ENCODE data around the gene ZNF225. TPM values are rescaled to one million over a fixed set of nuclear protein-coding genes. Genes with fewer than 3 reads are reported as not detected.

The ZNF225 gene
- total RNA-seq: 1.1 and 1.9 TPM in 2 replicates

DNA sequence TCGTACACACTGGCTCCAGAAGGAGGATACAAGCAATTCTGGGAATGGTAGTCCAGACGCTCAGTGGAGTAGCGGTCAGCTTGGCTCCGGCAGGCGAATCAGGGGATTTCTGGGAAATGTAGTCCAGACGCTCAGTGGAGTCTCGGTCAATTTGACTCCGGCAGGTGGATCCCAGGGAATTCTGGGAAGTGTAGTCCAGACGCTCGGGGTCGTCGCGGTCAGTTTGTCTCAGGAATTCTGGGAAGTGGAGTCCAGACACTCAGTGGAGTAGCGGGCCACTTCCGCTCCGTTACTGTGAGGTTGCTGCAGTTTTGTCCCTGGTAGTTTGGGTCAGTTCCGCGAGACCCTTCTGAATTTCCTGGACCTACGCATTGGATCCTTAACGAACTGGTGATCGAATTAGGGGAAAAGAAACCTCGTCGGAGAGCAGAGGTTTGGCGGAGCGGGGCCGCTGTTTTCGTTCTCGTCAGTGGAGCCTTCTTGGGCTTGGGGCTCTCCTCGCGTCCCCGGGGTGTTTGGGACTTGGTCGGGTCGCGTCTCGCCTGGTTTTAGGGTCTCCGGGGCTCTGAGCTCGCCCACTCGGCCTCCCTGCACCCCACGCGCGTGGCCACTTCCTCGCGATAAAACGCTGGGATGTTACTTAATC, at the start of gene ZNF225:
Gene ZNF225 (plus strand): TSS at position 262 of the 646 bp plus-strand sequence. CDS start 2,429 bp downstream, outside the sequence.

DNA sequence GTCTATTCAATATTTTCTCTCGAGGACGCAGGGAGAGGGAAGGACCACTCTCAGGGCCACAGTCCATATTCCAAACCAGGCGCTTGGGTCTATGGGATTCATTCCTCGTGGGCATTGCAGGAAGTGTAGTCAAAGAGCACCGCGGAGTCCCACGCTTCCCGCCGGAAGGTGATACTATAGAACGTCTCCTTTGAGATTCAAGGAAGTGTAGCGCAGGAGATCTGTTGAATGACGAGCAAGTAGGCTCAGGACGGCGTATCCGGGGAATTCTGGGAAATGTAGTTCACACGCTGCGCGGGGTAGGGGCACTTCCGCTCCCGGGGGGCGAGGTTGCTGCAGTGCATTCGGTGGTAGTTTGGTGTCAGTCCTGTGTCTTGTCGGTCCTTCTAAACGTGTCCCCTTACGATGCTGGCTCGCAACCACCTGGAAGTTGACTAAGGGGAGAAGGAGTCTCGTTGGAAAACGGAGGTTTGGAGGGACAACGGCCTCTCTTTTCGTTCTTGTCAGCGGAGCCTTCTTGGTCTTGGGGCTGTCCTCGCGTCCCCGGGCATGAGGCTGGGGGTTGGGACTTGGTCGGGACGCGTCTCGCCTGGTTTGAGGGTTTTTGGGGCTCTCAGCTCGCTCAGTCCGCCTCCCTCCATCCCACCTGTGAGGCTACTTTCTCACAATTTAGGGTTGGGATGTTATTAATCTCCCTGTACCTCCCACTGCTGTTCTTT, 41.2 kb upstream of the ZNF225 start, which contains the start of gene ZNF284:
Gene ZNF284 (plus strand): TSS at position 336 of the 719 bp plus-strand sequence. CDS start 4,231 bp downstream, outside the sequence.

DNA sequence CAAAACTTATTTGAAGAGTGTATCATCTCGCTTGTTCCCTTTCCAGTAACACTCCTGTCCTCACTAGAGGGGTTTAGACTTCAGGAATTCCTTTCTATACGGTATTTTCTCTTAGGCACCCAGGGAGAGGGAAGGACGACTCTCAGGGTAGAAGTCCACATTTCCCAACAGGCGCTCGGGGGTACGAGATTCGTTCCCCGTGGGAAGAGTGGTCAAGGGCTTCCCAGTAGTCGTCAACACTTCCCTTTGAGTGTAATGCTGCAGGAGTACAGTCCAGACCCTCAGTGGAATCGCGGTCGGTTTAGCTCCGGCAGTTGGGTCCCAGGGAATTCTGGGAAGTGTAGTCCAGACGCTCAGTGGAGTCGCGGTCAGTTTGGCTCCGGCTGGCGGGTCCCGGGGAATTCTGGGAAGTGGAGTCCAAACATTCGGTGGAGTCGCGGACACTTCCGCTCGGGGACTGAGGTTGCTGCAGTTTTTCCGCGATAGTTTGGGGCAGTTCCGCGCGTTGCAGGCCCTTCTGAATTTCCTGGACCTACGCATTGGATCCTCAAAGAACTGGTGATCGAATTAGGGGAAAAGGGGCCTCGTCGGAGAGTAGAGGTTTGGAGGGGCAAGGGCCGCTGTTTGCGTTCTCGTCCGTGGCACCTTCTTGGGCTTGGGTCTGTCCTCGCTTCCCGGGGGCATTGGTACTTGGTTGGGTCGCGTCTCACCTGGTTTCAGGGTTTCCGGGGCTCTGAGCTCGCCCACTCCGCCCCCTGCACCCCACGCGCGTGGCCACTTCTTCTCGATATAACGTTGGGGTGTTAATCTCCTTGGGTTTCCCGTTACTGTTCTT, 19.1 kb upstream of the ZNF225 start, which contains the start of gene ZNF224:
Gene ZNF224 (plus strand): TSS at position 431 of the 835 bp plus-strand sequence. CDS start 3,513 bp downstream, outside the sequence.

DNA sequence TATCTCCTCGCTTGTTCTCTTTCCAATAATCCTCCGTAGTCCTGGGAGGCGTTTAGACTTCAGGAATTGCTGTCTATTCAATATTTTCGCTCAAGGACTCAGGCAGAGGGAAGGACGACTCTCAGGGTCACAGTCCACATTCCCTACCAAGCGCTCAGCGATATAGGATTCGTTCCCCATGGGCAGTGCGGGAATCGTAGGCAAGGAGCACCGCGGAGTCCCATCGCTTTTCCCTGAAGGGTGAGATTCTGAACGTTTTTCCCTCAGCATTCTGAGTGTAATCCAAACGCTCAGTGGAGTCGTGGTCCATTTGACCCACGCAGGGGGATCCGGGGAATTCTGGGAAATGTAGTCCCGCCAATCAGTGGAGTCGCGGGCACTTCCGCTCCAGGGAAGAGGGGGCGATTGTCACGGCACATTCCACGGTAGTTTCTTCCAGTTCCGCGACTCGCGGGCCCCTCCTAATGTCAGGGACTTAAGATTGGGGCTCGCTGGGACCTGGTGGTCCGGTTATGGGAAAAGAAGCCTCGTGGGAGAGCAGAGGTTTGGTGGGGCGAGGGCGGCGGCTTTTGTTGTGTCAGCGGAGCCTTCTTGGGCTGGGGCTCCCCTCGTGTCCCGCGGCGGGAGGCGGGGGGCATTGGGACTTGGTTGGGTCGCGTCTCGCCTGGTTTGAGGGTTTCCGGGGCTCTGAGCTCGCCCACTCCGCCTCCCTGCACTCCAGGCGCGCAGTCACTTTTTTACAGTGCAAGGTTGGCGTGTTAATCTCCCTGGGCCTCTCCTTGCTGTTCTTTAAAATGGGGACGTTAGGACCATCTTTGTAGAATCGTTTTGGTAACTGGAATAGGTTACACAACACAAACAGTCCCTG, 28.2 kb downstream of the ZNF225 start, which contains the start of gene ZNF234:
Gene ZNF234 (plus strand): TSS at position 364 of the 868 bp plus-strand sequence. CDS start 3,079 bp downstream, outside the sequence.

DNA sequence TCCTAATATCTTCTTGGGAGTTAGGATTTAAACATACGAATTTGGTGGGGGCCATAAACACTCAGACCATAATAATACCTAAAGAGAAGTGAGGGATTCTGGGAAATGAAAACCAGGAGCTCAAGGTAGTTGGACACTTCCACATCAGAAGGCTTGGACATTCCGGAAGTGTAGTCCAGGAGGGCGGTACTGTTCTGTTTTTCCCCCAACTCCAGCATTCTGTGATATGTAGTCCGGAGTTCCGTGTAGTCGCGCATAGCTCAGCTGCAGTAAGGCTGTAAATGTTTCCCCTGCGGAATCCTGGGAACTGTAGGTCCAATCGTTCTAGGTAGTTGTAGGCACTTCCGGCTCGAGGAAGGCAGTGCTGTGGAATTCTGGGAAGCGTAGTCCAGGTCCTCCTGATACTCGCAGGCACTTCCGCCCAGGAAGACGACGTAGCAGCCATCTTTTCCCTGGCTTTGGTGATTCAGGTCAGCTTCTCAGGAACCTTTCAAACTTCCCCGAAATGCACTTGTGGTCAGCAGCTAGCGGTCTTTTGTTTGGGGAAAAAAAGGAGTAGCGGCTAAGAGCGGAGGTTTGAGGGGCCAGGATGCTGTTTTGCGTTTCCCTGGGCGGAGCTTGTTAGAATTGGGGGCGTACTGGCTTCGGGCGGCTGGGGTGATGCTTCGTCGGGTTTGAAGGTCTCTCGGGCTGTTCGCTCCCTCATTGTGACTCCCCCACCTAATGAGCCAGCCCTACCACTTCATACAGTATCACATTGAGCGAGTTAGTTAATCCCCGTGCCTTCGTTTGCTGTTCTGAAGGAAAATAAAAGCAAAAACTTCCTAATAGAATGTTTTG, 51.7 kb downstream of the ZNF225 start, which contains the start of gene ZNF226:
Gene ZNF226 (plus strand): TSS at position 428 of the 840 bp plus-strand sequence. CDS start 4,981 bp downstream, outside the sequence.

Other genes starting within 250 kb of the ZNF225 start
- 1.3 and 3.4 TPM in 2 replicates for gene ZNF404, start 229.4 kb upstream of the ZNF225 start, total RNA-seq
- 4.3 and 6.8 TPM in 2 replicates for gene ZNF45, start 178.1 kb upstream of the ZNF225 start, total RNA-seq
- 2.4 and 3.3 TPM in 2 replicates for gene ZNF221, start 162.2 kb upstream of the ZNF225 start, total RNA-seq
- 2.6 and 6.1 TPM in 2 replicates for gene ZNF155, start 129.2 kb upstream of the ZNF225 start, total RNA-seq
- 0.94 and 1.4 TPM in 2 replicates for gene ZNF230, start 110.4 kb upstream of the ZNF225 start, total RNA-seq
- gene ZNF222, start 88.0 kb upstream of the ZNF225 start, total RNA-seq: 1.4 and 1.8 TPM in 2 replicates
- gene ZNF223, start 61.4 kb upstream of the ZNF225 start, total RNA-seq: 2.3 and 2.5 TPM in 2 replicates
- 0.73 and 0.98 TPM in 2 replicates for gene ZNF284, start 41.2 kb upstream of the ZNF225 start, total RNA-seq
- 7.4 and 8.3 TPM in 2 replicates for gene ZNF224, start 19.0 kb upstream of the ZNF225 start, total RNA-seq
- 5.2 and 5.5 TPM in 2 replicates for gene ZNF234, start 28.2 kb downstream of the ZNF225 start, total RNA-seq
- gene ZNF226, start 51.7 kb downstream of the ZNF225 start, total RNA-seq: 7.9 and 15.5 TPM in 2 replicates
- gene ZNF227, start 99.1 kb downstream of the ZNF225 start, total RNA-seq: 3.1 and 5.6 TPM in 2 replicates
- gene ZNF233, start 146.5 kb downstream of the ZNF225 start, total RNA-seq: 0.13 and 1.0 TPM in 2 replicates
- gene ZNF235, start 191.6 kb downstream of the ZNF225 start, total RNA-seq: 0.47 and 0.69 TPM in 2 replicates
- gene ZNF112, start 243.3 kb downstream of the ZNF225 start, total RNA-seq: 2.1 and 2.4 TPM in 2 replicates